Measurements from ENCODE around the gene BMAL2.

BMAL2 gene

GRCh38 chr12:27355486-27355885 lies 22.9 kb downstream of the BMAL2 start:
- DNase-seq (ENCODE audit: low read depth in 1 of 2, low spot score in 1 of 2) = no peak

GRCh38 chr12:27355979-27356378 lies 23.3 kb downstream of the BMAL2 start:
- no peak for DNase-seq (ENCODE audit: low read depth in 1 of 2, low spot score in 1 of 2)

- no peak for DNase-seq (ENCODE audit: low read depth in 1 of 2, low spot score in 1 of 2)
Measured at GRCh38 chr12:27359578-27360340, 27.1 kb downstream of the BMAL2 start.

- no peak for DNase-seq (ENCODE audit: low read depth in 1 of 2, low spot score in 1 of 2)
Measured at GRCh38 chr12:27361372-27361771, 28.7 kb downstream of the BMAL2 start.

GRCh38 chr12:27366621-27367020 lies 34.0 kb downstream of the BMAL2 start:
- no peak for DNase-seq (ENCODE audit: low read depth in 1 of 2, low spot score in 1 of 2)

- no peak for DNase-seq (ENCODE audit: low read depth in 1 of 2, low spot score in 1 of 2)
Measured at GRCh38 chr12:27367078-27367477, 34.4 kb downstream of the BMAL2 start.

GRCh38 chr12:27382171-27382795 lies 49.6 kb downstream of the BMAL2 start:
- no peak for DNase-seq (ENCODE audit: low read depth in 1 of 2, low spot score in 1 of 2)
